GM23248 (cell line): ENCODE measurements around the gene PPP2R3B. TPM values are rescaled to one million over a fixed set of nuclear protein-coding genes. Genes with fewer than 3 reads are reported as not detected.

Experiments
- DNase-seq: peaks from one replicate; pipeline ENCODE4 v3.0.0-alpha.2; 2015
- H2AFZ ChIP-seq: fragments of 200-600 bp; sonication (generic); 2 replicates; pipeline ENCODE4 v1.6.1; 2016; ENCODE audit warnings: antibody characterized with exemption
- H3F3A ChIP-seq: fragments of 200-600 bp; sonication (generic); 2 replicates; pipeline ENCODE4 v1.6.1; 2016; ENCODE audit warnings: mild to moderate bottlenecking, antibody characterized with exemption, mixed run types; ENCODE audit not compliant: insufficient read depth
- H3K27ac ChIP-seq: fragments of 200-600 bp; sonication (generic); 2 replicates; pipeline ENCODE4 v1.5.1; 2016; ENCODE audit warnings: mild to moderate bottlenecking
- H3K27me3 ChIP-seq: fragments of 200-600 bp; sonication (generic); replicated peaks from 2 replicates; pipeline ENCODE4 v1.6.1; 2016; ENCODE audit warnings: mild to moderate bottlenecking; ENCODE audit not compliant: insufficient read depth
- H3K36me3 ChIP-seq: fragments of 200-600 bp; sonication (generic); 2 replicates; pipeline ENCODE4 v1.6.1; 2016; ENCODE audit warnings: low read depth, mild to moderate bottlenecking
- H3K4me1 ChIP-seq: fragments of 200-600 bp; sonication (generic); 2 replicates; pipeline ENCODE4 v1.6.1; 2016; ENCODE audit warnings: mild to moderate bottlenecking; ENCODE audit not compliant: insufficient read depth
- H3K4me2 ChIP-seq: fragments of 200-600 bp; sonication (generic); one replicate; pipeline ENCODE4 v1.6.1; 2016; ENCODE audit warnings: mild to moderate bottlenecking; ENCODE audit not compliant: unreplicated experiment
- H3K4me3 ChIP-seq: fragments of 200-600 bp; sonication (generic); 2 replicates; pipeline ENCODE4 v1.5.1; 2016; ENCODE audit warnings: mild to moderate bottlenecking
- H3K79me2 ChIP-seq: fragments of 200-600 bp; sonication (generic); 2 replicates; pipeline ENCODE4 v1.6.1; 2016; ENCODE audit warnings: mild to moderate bottlenecking; ENCODE audit not compliant: insufficient read depth
- H3K9ac ChIP-seq: fragments of 200-600 bp; sonication (generic); 2 replicates; pipeline ENCODE4 v1.6.1; 2016; ENCODE audit warnings: mild to moderate bottlenecking
- H3K9me2 ChIP-seq: fragments of 200-600 bp; sonication (generic); 2 replicates; pipeline ENCODE4 v1.6.1; 2016; ENCODE audit warnings: mixed run types, mild to moderate bottlenecking, moderate library complexity; ENCODE audit not compliant: insufficient read depth
- H3K9me3 ChIP-seq: fragments of 200-600 bp; sonication (generic); one replicate; pipeline ENCODE4 v1.6.1; 2017; ENCODE audit warnings: low read depth
- H4K20me1 ChIP-seq: fragments of 200-600 bp; sonication (generic); 2 replicates; pipeline ENCODE4 v1.6.0; 2016; ENCODE audit not compliant: insufficient read depth
- EZH2 ChIP-seq: fragments of 200-600 bp; sonication (generic); IDR thresholded peaks from 2 replicates; pipeline ENCODE4 v1.6.1; 2018; ENCODE audit warnings: antibody characterized with exemption, mild to moderate bottlenecking; ENCODE audit not compliant: insufficient read depth, poor library complexity, severe bottlenecking
- EZH2phosphoT487 ChIP-seq: fragments of 200-600 bp; sonication (generic); IDR thresholded peaks from 2 replicates; pipeline ENCODE4 v1.6.1; 2018; ENCODE audit warnings: antibody characterized with exemption, moderate library complexity, mild to moderate bottlenecking, low read depth; ENCODE audit not compliant: insufficient read depth
- WGBS, 2 experiments: methylation state at CpG; one replicate each; pipeline ENCODE4 v1.1.6; 2015 to 2017; ENCODE audit warnings: low lambda C conversion rate in 2 of 2, low coverage in 1 of 2; ENCODE audit errors: missing lambda C conversion rate in 2 of 2; 5-methylcytosine and 5-hydroxymethylcytosine counted together
- in situ Hi-C: fragments of 300-500 bp; cut with MboI; formaldehyde crosslinking; loops from 2 replicates; pipeline ENCODE4 v1.15.0; 2020
- polyA plus RNA-seq: library from polyadenylated mRNA; unstranded; fragments of >200 nt; fragmentation: Nextera tagmentation; extraction: Ambion mirVana; gene quantifications from 2 replicates; pipeline ENCODE4 v1.2.1, GENCODE V29; 2016
- total RNA-seq: library from RNA; depleted of rRNA; stranded (reverse); fragments of >200 nt; shearing (Covaris generic); gene quantifications from 2 replicates; pipeline ENCODE4 v1.2.3, GENCODE V29; 2014

Gene PPP2R3B
- total and polyA plus RNA-seq, 2 experiments from 2014 or later: 7.4 to 16.6 TPM

GRCh38 chrX:367349-367748 is 19.4 kb downstream of the PPP2R3B start:
- in situ Hi-C loops: no loop called here
- no peak for DNase-seq

GRCh38 chrX:363621-364375 is 22.9 kb downstream of the PPP2R3B start:
- Histone ChIP-seq H3K4me1 (no peaks in the 10 kb centered on the region), H4K20me1 (no peaks in the 10 kb centered on the region), H3K4me3 (no peak overlapping the region), H3K79me2 (no peaks in the 10 kb centered on the region), H3K27me3 (no peaks in the 10 kb centered on the region), H3K27ac (no peak overlapping the region), H3K9me3 (no peaks in the 10 kb centered on the region), H3K36me3 (no peaks in the 10 kb centered on the region), H3K9ac (no peak overlapping the region), H3K9me2 (no peaks in the 10 kb centered on the region), H2AFZ (no peak overlapping the region), H3F3A (0 out of 2 replicates have a peak, but pooled peaks cover 3% of the 10 kb centered on the region), H3K4me2 (no peak overlapping the region)
- in situ Hi-C loops: no loop called here
- DNase-seq: no peak
- TF ChIP-seq EZH2phosphoT487 (no peak), EZH2 (no peak)
- 92 to 93% methylated on average over 34 to 37 of the region's 37 CpGs for WGBS, 2 experiments

More at GRCh38 chrX:367349-367748, 19.4 kb downstream of the PPP2R3B start:
- H3K27ac ChIP-seq: no peak overlapping the region
- H3K27me3 ChIP-seq: no peaks in the 10 kb centered on the region; the same call in 1 of the 2 replicates
- no peaks in the 10 kb centered on the region for H3K9me2 ChIP-seq
- no peak overlapping the region for H3K4me3 ChIP-seq
- 94 to 95% methylated on average over 16 of the region's 16 CpGs for WGBS, 2 experiments
- H3K36me3 ChIP-seq: no peaks in the 10 kb centered on the region
- H4K20me1 ChIP-seq: no peaks in the 10 kb centered on the region
- no peaks in the 10 kb centered on the region for H3K9me3 ChIP-seq
- no peaks in the 10 kb centered on the region for H3F3A ChIP-seq
- no peak overlapping the region for H2AFZ ChIP-seq
- TF ChIP-seq EZH2 (no peak), EZH2phosphoT487 (no peak)
- H3K79me2 ChIP-seq: no peaks in the 10 kb centered on the region
- no peak overlapping the region for H3K9ac ChIP-seq
- no peak overlapping the region for H3K4me2 ChIP-seq
- H3K4me1 ChIP-seq: no peaks in the 10 kb centered on the region

GRCh38 chrX:362937-363620 is 23.6 kb downstream of the PPP2R3B start:
- no peaks in the 10 kb centered on the region for H3K4me1 ChIP-seq
- no peak overlapping the region for H3K4me2 ChIP-seq
- 0 out of 2 replicates have a peak, but pooled peaks cover 3% of the 10 kb centered on the region for H3F3A ChIP-seq
- no peaks in the 10 kb centered on the region for H3K79me2 ChIP-seq
- no peak overlapping the region for H3K27ac ChIP-seq
- in situ Hi-C loops: no loop called here
- 72 to 73% methylated on average over 34 to 37 of the region's 38 CpGs for WGBS, 2 experiments
- no peak overlapping the region for H2AFZ ChIP-seq
- H3K27me3 ChIP-seq: no peaks in the 10 kb centered on the region
- no peaks in the 10 kb centered on the region for H3K9me2 ChIP-seq
- H3K36me3 ChIP-seq: no peaks in the 10 kb centered on the region
- no peak overlapping the region for H3K9ac ChIP-seq
- H3K9me3 ChIP-seq: no peaks in the 10 kb centered on the region
- H3K4me3 ChIP-seq: no peak overlapping the region
- H4K20me1 ChIP-seq: no peaks in the 10 kb centered on the region
- TF ChIP-seq EZH2phosphoT487: no peak
- DNase-seq: no peak

GRCh38 chrX:362351-362750 is 24.4 kb downstream of the PPP2R3B start:
- Histone ChIP-seq H3K27me3 (no peaks in the 10 kb centered on the region), H3K79me2 (no peaks in the 10 kb centered on the region), H2AFZ (no peak overlapping the region), H3F3A (0 out of 2 replicates have a peak, but pooled peaks cover 3% of the 10 kb centered on the region), H3K36me3 (no peaks in the 10 kb centered on the region), H3K4me3 (no peak overlapping the region), H3K9me3 (no peaks in the 10 kb centered on the region), H3K4me2 (no peak overlapping the region), H3K9ac (no peak overlapping the region), H3K4me1 (no peaks in the 10 kb centered on the region), H4K20me1 (no peaks in the 10 kb centered on the region), H3K27ac (no peak overlapping the region), H3K9me2 (no peaks in the 10 kb centered on the region)
- TF ChIP-seq EZH2phosphoT487: no peak
- TF ChIP-seq EZH2: no peak
- WGBS, 2 experiments: 94 to 98% methylated on average over 12 to 13 of the region's 13 CpGs
- no peak for DNase-seq
- in situ Hi-C loops: no loop called here
